HepG2 (cell line): ENCODE data around the gene SMPD3. TPM values are rescaled to one million over a fixed set of nuclear protein-coding genes. Genes with fewer than 3 reads are reported as not detected.

ENCODE experiments used
- E2F2 ChIP-seq: sonication (generic); formaldehyde crosslinking; IDR thresholded peaks from 2 replicates; pipeline ENCODE4 v1.4.0; 2020; ENCODE audit warnings: missing genetic modification reagents, borderline replicate concordance
- ELK4 ChIP-seq: sonication (generic); formaldehyde crosslinking; IDR thresholded peaks from 2 replicates; pipeline ENCODE4 v1.9.0; 2021; ENCODE audit warnings: missing genetic modification reagents, borderline replicate concordance
- HCFC1 ChIP-seq: fragments of 150-350 bp; IDR thresholded peaks from 2 replicates; pipeline ENCODE4 v1.6.1; 2014; ENCODE audit warnings: low read depth, low read length
- HNF1A ChIP-seq, 2 experiments: sonication (generic) in 1 of 2; formaldehyde crosslinking in 1 of 2; IDR thresholded peaks; 2 replicates each; pipeline versions ENCODE4 v1.4.0 to v1.6.1; 2016 to 2020; ENCODE audit warnings: borderline replicate concordance in 1 of 2, low read depth in 1 of 2, mild to moderate bottlenecking in 1 of 2, missing genetic modification reagents in 1 of 2
- NAIF1 ChIP-seq: sonication (generic); formaldehyde crosslinking; IDR thresholded peaks from 2 replicates; pipeline ENCODE4 v1.5.0; 2020; ENCODE audit warnings: mild to moderate bottlenecking, missing genetic modification reagents, borderline replicate concordance
- PATZ1 ChIP-seq: sonication (generic); formaldehyde crosslinking; IDR thresholded peaks from 2 replicates; pipeline ENCODE4 v1.4.0; 2020; ENCODE audit warnings: missing genetic modification reagents
- SIN3A ChIP-seq: IDR thresholded peaks from 2 replicates; pipeline ENCODE4 v1.6.1; 2011; ENCODE audit warnings: low read depth, mild to moderate bottlenecking, control low read depth, low read length, borderline replicate concordance
- ZFP37 ChIP-seq: sonication (generic); formaldehyde crosslinking; IDR thresholded peaks from 2 replicates; pipeline ENCODE4 v1.4.0; 2020; ENCODE audit warnings: missing genetic modification reagents, borderline replicate concordance
- ZFP82 ChIP-seq: sonication (generic); formaldehyde crosslinking; IDR thresholded peaks from 2 replicates; pipeline ENCODE4 v1.5.1; 2020; ENCODE audit warnings: mild to moderate bottlenecking, missing genetic modification reagents, borderline replicate concordance
- ZNF260 ChIP-seq: sonication (generic); formaldehyde crosslinking; IDR thresholded peaks from 2 replicates; pipeline ENCODE4 v1.4.0; 2020; ENCODE audit warnings: missing genetic modification reagents, low read depth, mild to moderate bottlenecking, borderline replicate concordance
- ZNF280D ChIP-seq: sonication (generic); formaldehyde crosslinking; IDR thresholded peaks from 2 replicates; pipeline ENCODE4 v1.5.1; 2020; ENCODE audit warnings: mild to moderate bottlenecking, missing genetic modification reagents
- ZNF549 ChIP-seq: sonication (generic); formaldehyde crosslinking; IDR thresholded peaks from 2 replicates; pipeline ENCODE4 v1.5.0; 2020; ENCODE audit warnings: missing genetic modification reagents
- ZNF746 ChIP-seq: sonication (generic); formaldehyde crosslinking; IDR thresholded peaks from 2 replicates; pipeline ENCODE4 v1.8.0; 2022; ENCODE audit warnings: mild to moderate bottlenecking, missing genetic modification reagents
- ZNF816 ChIP-seq: sonication (generic); formaldehyde crosslinking; IDR thresholded peaks from 2 replicates; pipeline ENCODE4 v1.8.0; 2022; ENCODE audit warnings: missing genetic modification reagents, mild to moderate bottlenecking, borderline replicate concordance
- ZNF841 ChIP-seq: sonication (generic); formaldehyde crosslinking; IDR thresholded peaks from 2 replicates; pipeline ENCODE4 v1.8.1; 2023; ENCODE audit warnings: missing genetic modification reagents, borderline replicate concordance
- polyA plus RNA-seq, 8 experiments: library from polyadenylated mRNA; depleted of rRNA in 3 of 8; stranded (reverse) in 7 of 8; unstranded in 1 of 8; fragments of >200 nt; fragmentation: Illumina TruSeq in 4 of 8; extraction: Trizol in 4 of 8; gene quantifications; 2 replicates each; pipeline versions ENCODE4 v1.2.1 to v1.2.3, GENCODE V29; 2011 to 2016; ENCODE audit warnings: low read depth in 4 of 8, missing spikeins in 1 of 8, mixed read lengths in 1 of 8; ENCODE audit not compliant: insufficient read depth in 1 of 8
- total RNA-seq, 5 experiments: library from RNA; depleted of rRNA; stranded (reverse); fragments of >200 nt; fragmentation: Illumina TruSeq; extraction: Trizol; gene quantifications; 2 replicates each; pipeline ENCODE4 v1.2.3, GENCODE V29; 2016; ENCODE audit warnings: low read depth in 1 of 5

Gene SMPD3
- total and polyA plus RNA-seq, 2 of the 13 experiments (the other 11 are each of a cell fraction or from before 2014, with no cell fraction given) = 0.07 to 0.32 TPM

GRCh38 chr16:68447653-68448359, 502 bp downstream of the SMPD3 start (continued):
- TF ChIP-seq HNF1A (IDR thresholded peaks at IDR 0.05; ENCODE audit: low read depth) (no peak), HNF1A (CRISPR knock-in tag; IDR thresholded peaks at IDR 0.05; ENCODE audit: borderline replicate concordance) (no peak), HCFC1 (no peak), PATZ1 (no peak), ZNF260 (CRISPR knock-in tag) (no peak), ZFP37 (CRISPR knock-in tag) (no peak), ZNF549 (CRISPR knock-in tag) (no peak), ZNF841 (no peak), ZNF746 (CRISPR knock-in tag) (no peak), E2F2 (CRISPR knock-in tag) (no peak), ZNF280D (CRISPR knock-in tag) (no peak), ZFP82 (CRISPR knock-in tag) (0 out of 2 replicates have a peak, but pooled peaks have one; percentile 76), ELK4 (CRISPR knock-in tag) (no peak), SIN3A (peak; percentile 33; the same call in 1 of the 2 replicates), ZNF816 (CRISPR knock-in tag) (peak; percentile 46; the same call in 1 of the 2 replicates), NAIF1 (no peak)
